ENCODE measurements around the gene PTTG1IP.
"Not testable (repeated sequence)": the region's sequence is repeated elsewhere in the genome, so short reads cannot be mapped to it uniquely, and the experiment has no call there.

PTTG1IP gene, protein sequence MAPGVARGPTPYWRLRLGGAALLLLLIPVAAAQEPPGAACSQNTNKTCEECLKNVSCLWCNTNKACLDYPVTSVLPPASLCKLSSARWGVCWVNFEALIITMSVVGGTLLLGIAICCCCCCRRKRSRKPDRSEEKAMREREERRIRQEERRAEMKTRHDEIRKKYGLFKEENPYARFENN

DNA sequence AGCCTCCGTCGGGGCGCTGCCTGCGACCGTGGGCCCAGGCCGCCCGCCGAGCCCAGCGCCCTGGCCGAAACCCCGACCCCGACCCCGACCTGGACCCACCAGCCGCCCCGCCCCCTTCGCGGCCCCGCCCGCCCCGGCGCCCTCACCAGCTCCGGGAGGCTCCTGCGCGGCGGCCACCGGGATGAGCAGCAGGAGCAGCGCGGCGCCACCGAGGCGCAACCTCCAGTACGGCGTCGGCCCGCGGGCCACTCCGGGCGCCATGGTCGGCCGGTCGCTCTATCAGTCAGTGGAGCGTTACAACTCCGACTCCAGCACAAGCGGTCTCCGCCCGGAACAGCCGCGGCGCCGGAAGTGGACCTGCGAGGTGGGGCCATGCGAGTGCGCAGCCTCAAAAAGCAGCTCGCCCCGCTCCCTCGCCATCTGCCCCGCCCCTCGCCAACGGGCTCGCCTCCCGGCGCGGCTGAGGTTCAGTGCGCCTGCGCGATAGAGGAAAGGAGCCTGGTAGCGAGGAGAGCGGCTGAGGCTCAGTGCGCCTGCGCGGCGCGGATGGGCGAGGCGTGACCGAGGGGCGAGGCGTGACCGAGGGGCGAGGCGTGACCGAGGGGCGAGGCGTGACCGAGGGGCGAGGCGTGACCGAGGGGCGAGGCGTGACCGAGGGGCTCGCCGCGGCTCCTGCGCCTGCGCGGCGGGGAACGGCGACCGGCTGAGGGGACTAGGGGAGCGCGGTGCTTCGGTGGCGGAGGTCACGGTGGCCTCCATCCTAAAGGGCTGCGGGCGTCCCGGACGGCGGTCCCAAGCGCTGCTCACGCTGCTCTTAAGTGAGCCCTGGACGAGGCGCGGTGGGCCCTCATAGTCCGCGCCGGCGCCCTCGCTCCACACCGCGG lies at the start of gene PTTG1IP:
PTTG1IP (minus strand) TSS at position 335 of the 884 bp plus-strand sequence; CDS start at position 261, 74 bp downstream.
- peak; percentile 99 for DNase-seq (ENCODE audit: extremely low read depth in 1 of 2, low read depth in 1 of 2)

DNA sequence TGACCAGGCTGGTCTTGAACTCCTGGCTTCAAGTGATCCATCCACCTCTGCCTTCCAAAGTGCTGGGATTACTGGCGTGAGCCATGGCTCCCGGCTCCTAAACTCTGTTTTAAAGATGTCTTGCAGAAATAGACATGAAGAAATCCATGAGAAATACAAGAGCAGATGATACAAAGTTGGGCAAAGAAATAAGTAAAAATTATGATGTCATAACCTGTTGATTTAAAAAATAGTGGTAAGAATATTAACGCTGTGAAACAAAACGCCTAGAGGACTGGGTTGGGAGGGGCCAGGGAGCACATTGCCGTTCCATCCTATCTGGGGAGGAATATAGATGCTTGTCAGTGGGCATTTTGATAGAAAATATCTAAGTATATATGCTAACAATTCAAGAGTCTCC lies 48.4 kb upstream of the PTTG1IP start:
- no peak for DNase-seq (ENCODE audit: extremely low read depth in 1 of 2, low read depth in 1 of 2)

DNA sequence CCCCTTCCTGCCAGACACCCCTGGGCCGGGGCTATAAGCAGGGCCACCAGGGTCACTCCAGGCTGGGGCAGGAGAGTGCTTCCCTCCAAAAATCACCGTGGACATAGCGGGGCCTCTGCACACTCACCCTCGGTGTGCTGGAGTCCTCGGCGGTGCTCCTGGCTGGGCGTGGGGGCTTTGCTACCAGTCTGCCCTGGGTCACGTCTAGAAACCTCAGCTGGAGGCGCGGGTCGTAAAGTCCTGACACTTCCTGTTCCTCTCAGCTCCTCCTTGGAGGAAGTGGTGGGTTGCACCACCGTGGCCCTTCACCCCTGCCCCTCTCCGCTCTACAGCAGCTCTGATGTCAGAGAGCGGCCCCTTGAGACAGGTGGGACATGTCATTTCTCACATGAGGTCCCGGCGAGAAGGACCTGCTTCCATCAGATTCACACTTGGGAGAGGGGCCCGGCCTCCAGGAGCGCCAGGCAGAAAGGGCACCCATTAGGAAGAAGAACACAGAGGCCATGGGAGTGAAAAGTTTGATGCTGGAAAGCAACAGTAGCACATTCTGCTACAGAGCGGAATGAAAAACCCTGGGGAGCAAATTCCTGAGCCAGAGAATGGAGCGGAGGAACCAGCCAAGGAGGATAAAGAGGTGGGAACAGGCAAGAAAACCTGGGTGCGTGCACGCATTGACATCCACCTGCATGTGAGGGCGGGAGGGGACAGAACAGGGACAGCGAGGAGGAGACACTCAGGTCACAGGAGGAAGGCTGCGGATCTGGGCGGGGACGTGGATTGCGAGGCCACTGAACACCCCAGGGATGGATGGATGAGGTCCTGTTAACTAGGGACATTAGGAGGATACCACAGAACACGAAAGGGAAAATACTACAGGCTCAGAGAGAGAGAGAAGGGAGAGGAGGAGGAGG lies 47.5 kb upstream of the PTTG1IP start, which contains the start of gene ITGB2:
ITGB2 (minus strand) TSS at position 206 of the 911 bp plus-strand sequence. CDS start 10,117 bp downstream, outside the sequence.
- no peak for DNase-seq (ENCODE audit: extremely low read depth in 1 of 2, low read depth in 1 of 2)

DNA sequence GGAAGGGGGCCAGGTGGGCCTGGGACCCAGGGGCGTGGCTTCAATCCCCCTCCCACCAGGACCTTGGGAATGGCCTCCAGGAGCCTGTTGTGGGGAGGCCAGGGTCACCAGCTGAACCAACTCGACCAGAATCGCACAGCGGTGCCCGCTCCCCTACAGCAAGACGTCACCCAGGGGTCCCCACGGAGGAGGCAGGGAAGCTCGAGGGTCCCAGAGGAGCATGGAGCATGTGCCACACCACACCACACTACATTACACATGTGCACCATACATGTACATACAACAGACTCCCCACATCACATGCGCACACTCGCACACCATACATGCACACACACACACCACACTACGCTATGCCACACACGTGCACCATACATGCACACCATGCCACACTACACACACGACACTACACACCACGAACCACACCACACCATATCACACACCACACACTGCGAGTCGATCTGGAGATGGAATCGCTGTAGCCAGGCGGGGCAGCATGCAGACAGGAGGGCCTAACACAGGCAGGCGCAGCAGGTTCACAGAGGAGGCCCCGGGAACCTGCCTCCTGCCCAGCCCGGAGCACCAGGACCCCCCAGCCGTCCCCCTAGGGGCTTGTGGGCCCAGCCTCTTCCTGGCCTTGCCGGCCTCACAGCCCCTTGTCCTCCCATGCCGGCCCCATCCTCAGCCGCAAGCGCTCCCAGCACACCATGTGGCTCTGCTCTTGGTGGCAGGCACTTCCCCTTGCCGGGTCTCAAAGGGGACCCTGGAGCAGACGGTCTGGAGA lies 46.6 kb upstream of the PTTG1IP start:
- no peak for DNase-seq (ENCODE audit: extremely low read depth in 1 of 2, low read depth in 1 of 2)

DNA sequence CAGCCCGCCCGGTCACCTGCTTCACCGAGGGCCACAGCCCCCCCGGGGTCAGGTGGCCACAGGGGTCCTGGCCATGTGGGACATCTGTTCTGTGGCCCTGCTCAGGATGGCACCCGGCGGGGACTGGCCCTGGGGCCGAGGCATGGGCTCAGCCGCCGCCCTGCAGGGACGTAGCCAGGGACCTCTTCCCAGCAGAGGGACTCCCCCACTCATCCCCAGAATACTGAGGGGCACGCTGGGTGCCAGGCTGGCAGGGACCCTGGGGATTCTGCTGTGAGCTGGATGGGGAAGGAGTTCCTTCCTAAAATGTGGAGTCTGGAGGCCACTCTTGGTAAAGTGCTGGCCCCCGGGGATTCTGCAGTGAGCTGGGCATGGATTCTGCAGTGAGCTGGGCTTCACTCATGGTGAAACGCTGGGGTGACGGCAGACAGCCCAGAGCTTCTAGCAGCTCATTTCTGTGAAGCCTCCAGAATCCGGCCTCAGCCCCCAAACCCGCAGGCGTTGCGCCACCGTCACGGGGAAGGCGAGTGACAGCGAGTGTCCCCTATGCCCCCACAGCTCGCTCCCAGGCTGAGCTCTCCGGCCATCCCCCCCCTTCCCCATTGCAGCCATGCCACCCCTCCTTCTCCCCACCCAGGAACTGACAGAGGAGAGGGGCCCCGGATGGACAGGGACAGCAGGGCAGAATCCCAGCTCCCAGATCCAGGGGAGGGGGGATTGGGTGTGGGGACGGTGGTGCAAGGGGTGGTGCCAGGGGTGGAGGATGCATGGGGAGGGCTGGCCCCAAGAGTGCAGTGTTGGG lies 45.8 kb upstream of the PTTG1IP start:
- no peak for DNase-seq (ENCODE audit: extremely low read depth in 1 of 2, low read depth in 1 of 2)

DNA sequence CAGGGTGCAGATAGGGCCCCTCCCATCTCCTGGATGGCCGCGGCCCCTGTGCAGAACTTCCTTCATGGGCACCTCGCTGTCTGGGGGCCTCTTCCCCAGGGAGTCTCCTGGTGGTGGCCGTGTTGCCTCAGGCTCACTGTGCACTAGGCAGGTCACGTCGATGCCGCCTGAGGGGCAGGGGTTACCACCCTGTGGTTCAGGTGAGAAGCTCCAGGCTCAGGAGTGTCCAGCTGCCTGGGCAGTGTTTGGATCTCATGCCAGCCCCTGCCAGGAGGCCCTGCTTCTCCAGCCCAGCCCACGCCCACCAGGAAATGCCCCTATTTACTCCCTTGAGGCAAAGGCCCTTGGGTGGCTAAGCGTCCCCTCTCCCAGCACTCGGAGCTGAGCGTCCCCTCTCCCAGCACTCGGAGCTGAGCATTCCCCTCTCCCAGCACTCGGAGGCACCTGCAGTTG lies 45.1 kb upstream of the PTTG1IP start:
- no peak for DNase-seq (ENCODE audit: extremely low read depth in 1 of 2, low read depth in 1 of 2)

DNA sequence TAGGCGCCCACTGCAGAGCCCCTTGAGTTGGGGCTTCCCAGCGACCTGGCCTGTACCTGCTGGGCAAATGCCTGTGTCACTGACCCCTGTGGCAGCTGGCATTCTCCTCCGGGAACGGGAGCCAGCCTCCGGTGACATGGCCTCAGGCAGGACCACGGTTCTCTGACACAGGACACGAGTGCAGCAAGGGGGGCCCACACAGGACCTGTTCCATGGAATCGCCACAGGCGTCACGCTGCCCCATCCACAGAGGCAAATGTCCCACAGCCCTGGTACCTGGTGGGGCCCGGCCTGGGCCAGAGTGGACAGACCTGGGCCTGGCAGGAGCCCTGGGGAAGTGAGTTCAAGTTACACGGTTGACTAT lies 44.6 kb upstream of the PTTG1IP start:
- no peak for DNase-seq (ENCODE audit: extremely low read depth in 1 of 2, low read depth in 1 of 2)

DNA sequence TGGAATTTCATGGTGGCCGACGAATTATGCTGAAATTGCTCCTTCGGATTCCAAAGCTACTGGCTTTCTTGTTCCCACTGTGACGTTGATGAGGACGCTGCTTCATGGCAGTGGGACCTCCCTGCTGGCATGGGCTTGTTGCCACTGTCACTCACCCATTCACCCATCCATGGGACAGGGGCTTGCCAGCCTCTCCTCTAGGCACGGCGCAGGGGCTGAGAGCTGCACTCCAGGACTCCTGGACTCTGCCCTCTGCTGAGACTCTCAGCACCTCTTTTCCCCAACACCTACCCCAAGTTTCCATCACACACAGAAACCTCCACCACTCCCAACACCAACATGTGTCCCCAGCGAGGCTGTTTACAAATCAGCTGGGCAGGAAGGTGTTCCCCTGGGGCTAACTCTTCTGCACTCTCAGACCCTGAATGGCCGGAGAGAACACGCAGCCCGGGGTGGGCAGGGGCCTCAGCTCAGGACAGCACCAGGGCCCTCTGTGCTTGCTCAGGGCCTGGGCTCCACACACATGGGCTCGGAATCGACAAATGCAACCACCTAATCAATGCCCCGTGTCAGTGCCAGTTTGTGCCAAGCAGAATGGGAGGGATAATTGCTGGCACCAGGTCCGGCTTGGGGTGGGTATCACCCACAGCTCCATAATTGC lies 44.1 kb upstream of the PTTG1IP start:
- DNase-seq (ENCODE audit: extremely low read depth in 1 of 2, low read depth in 1 of 2): no peak

DNA sequence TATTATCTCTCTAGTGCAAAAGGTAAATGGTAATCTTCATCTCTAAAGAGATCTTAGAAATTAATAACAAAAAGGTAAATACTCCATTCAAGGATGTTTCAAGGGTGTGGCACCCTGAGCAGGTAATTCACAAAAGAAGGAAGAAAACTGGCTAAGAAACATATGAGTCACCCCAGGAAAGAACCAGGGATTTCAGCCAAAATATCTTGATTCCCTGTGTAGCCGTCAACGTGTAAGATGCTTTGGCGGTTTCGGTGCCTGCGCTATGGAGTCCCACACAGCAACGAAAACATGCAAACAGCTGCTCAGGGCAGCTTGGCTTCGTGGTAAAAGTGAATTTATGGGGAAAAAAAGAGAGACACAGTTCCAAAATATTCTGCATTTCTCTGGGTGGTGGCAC lies 43.5 kb upstream of the PTTG1IP start:
- no peak for DNase-seq (ENCODE audit: extremely low read depth in 1 of 2, low read depth in 1 of 2)

DNA sequence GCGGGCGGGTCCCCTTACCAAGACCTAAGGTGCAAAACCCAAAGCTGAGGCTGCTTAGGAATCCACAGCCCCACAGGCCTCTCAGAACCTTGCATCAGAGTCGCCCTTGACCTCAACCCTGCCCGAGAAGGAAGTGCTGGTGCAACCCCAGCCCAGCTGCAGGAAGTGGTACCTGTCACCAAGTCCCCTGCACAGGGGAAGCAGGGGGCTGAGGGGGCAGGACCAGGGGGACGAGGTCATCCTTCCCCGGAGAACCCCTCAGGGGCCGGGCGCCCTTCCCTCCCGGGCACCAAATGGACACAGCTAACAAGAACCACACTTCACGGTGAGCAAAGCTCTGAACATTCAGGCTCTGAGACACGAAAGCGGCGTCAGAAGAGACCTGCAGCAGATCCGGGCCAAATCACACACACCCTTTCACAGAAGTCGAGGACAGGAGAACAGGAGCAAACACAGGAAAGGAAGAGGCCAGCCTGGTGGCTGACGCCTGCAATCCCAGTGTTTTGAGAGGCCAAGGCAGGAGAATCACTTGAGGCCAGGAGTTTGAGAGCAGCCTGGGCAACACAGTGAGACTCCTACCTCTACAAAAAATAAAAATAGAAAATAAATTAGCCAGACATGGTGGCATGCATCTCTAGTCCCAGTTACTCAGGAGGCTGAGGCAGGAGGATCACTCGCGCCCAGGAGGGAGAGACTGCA lies 40.8 kb upstream of the PTTG1IP start:
- DNase-seq (ENCODE audit: extremely low read depth in 1 of 2, low read depth in 1 of 2): no peak

DNA sequence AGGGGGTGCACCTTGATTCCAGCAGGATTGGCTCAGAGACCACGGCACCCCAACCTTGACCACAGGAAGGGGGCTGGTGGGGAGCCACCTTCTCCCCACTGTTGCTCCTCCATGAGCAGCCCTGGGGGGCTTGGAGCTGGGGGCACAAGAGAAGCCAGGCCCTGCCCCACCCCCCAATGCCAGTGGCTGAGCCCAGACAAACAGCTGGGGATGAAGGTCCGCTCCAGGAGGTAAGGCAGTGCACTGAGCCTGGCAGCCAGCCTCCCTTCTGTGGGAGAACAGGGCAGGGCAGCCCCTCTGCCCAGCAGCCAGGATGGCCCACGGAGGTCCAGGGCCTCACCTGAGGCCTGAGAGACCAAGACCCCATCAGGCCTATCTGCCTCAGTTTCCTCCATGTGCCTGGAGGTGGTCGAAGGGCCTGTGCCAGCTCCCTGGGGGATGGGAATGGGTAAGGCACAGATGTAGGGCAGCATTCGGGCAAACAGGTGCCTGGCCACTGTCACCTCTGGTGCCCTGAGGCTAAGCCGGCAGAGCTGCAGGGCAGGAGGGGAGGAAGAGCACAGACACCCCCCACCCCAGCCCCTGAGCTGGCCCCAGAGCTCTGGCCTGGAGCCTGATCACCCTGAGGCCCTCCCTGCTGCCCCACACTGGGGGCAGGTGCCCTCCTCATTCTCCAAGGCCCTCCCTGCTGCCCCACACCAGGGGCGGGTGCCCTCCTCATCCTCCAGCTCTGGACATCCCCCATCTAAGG lies 40.1 kb upstream of the PTTG1IP start:
- no peak for DNase-seq (ENCODE audit: extremely low read depth in 1 of 2, low read depth in 1 of 2)

DNA sequence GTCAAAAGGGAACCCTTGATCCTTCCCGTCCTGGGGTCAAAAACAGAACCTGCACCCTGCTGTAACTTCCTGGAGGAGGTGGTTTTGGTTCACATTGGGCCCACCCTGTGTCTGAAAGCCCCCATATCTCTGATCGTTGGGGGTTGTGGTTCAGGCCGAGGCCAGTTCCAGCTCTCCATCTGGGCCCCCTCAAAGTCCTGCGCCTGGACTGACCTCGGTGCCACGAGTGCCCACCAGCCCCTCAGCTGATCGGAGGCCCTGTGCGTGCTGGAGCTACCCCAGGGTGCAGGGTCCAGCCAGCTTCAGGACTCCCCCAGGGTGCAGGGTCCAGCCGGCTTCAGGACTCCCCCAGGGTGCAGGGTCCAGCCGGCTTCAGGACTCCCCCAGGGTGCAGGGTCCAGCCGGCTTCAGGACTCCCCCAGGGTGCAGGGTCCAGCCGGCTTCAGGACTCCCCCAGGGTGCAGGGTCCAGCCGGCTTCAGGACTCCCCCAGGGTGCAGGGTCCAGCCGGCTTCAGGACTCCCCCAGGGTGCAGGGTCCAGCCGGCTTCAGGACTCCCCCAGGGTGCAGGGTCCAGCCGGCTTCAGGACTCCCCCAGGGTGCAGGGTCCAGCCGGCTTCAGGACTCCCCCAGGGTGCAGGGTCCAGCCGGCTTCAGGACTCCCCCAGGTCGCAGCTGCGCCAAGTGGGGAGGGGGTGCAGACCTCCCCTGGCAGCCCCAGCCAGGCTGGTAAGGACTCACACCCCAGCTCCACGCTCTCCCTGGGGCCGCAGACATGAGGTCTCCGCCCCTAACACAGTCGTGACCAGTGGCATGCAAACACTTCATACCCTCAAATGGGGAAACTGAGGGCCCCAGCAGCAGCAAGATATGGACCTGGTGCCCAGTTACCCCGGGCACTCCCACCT lies 39.3 kb upstream of the PTTG1IP start:
- DNase-seq (ENCODE audit: extremely low read depth in 1 of 2, low read depth in 1 of 2): not testable (repeated sequence)

DNA sequence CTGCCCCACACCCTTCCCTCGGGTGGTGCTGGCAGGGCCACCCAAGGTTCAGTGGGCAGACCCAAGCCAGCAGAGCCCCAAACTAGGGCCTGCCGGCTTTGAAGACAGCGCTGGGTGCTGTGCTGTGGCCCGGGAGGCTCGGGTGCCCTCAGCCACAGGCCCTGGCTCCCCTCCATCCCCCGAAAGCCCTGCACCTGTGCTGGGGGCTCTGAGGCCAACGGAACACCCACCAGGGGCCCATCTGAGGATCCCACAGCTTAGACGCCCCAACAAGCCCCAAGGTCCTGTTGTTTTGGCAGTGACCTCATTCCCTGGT lies 38.6 kb upstream of the PTTG1IP start:
- no peak for DNase-seq (ENCODE audit: extremely low read depth in 1 of 2, low read depth in 1 of 2)

DNA sequence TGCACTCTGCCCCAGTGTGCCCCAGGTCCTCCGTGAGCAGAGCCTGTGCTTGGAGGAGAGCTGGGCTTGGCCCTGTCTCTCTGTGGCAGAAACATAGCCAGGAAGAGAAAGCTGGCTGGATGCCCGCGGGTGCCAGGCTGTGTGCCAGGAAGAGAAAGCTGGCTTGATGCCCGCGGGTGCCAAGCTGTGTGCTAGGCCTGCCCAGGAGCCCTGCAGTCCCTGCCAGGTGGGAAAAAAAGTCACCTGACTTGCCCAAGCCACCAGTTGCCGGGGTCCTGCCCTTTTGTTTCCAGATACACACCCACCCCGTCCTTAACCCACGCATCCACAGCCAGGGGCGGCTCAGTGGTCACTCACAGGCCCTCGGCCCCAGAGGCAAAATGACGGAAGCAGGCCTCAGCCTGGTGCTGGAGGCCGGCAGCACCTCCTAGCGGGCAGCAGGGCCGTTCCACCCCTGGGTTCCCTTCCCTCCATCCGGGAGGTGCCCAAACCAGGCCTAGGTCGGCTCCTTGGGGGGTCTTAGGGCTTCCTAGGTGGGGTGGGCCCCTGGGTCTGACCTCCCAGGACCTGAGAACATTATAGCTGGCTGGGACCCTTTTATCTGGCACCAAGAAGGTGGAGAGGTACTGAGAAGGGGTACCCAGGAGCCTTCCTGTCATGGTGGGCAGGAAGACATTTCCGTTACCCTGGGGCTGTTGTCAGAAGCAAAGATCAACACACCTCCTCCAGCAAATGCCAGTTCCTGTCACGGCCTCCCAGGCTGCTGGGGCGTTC lies 38.1 kb upstream of the PTTG1IP start:
- DNase-seq (ENCODE audit: extremely low read depth in 1 of 2, low read depth in 1 of 2): no peak

DNA sequence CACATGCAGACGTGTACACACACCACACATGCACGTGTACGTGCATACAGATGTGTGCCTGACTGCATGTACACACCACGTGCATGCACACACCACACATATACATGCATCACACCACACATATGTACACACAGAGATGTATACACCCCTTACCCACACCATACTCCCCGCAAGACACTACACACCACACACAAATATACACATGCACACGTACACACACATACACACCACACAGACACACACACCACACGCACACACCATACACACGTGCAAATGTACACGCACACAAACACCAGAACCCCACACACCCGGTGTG lies 37.5 kb upstream of the PTTG1IP start:
- DNase-seq (ENCODE audit: extremely low read depth in 1 of 2, low read depth in 1 of 2): no peak

All from activated CD8-positive, alpha-beta memory T cell treated with anti-CD3 and anti-CD28 coated beads for 1 hour (primary cell).